ENCODE measurements around the gene ACKR2. TPM values are rescaled to one million over a fixed set of nuclear protein-coding genes. Genes with fewer than 3 reads are reported as not detected.

Gene ACKR2
- total and polyA plus RNA-seq, 3 donors from 2014 or later = 2.7 to 7.8 (median 3.4) TPM

GRCh38 chr3:42874749-42875148, 65.5 kb downstream of the ACKR2 start:
- H3K27me3 ChIP-seq = no peaks in the 10 kb centered on the region
- H3K27ac ChIP-seq = no peak overlapping the region
- DNase-seq = no peak
- peaks cover 8% of the 10 kb centered on the region for H3K4me1 ChIP-seq
- no peaks in the 10 kb centered on the region for H3K9me3 ChIP-seq
- no peak for TF ChIP-seq CTCF (IDR thresholded peaks at IDR 0.05)
- TF ChIP-seq POLR2A (IDR thresholded peaks at IDR 0.05) = no peak
- H3K4me3 ChIP-seq = no peak overlapping the region
- intact Hi-C loops (cut with DNase I; ENCODE audit: low total_unique reads) = no loop called here
- no peaks in the 10 kb centered on the region for H3K36me3 ChIP-seq (ENCODE audit: low read depth, missing control alignments)
- 94 to 97% methylated on average over 4 to 10 of the region's 10 CpGs for WGBS, 2 donors

GRCh38 chr3:42875325-42876151, 66.3 kb downstream of the ACKR2 start, which contains the start of gene CYP8B1:
Gene CYP8B1, minus strand, starts transcription at chr3:42875879. Its CDS starts 63 bp downstream, at chr3:42875816.
- intact Hi-C loops (cut with DNase I; ENCODE audit: low total_unique reads) = no loop called here
- no peak for TF ChIP-seq CTCF (IDR thresholded peaks at IDR 0.05)
- TF ChIP-seq POLR2A (IDR thresholded peaks at IDR 0.05) = no peak
- Histone ChIP-seq H3K27me3 (no peaks in the 10 kb centered on the region), H3K4me3 (no peak within 1 kb of the TSS), H3K9me3 (no peaks in the 10 kb centered on the region), H3K4me1 (peaks cover 8% of the 10 kb centered on the region), H3K36me3 (ENCODE audit: low read depth, missing control alignments) (no peaks in the 10 kb centered on the region), H3K27ac (no peak within 1 kb of the TSS)
- 73 to 81% methylated on average over 13 of the region's 13 CpGs for WGBS, 2 donors
- no peak for DNase-seq

- TF ChIP-seq POLR2A (IDR thresholded peaks at IDR 0.05) (no peak), CTCF (IDR thresholded peaks at IDR 0.05) (no peak)
- Histone ChIP-seq H3K27me3 (no peaks in the 10 kb centered on the region), H3K9me3 (no peaks in the 10 kb centered on the region), H3K4me1 (peaks cover 8% of the 10 kb centered on the region), H3K36me3 (ENCODE audit: low read depth, missing control alignments) (no peaks in the 10 kb centered on the region), H3K4me3 (no peak overlapping the region), H3K27ac (no peak overlapping the region)
- DNase-seq = no peak
- WGBS, 2 donors = 39 to 47% methylated on average over 1 of the region's 1 CpG
- intact Hi-C loops (cut with DNase I; ENCODE audit: low total_unique reads) = no loop called here
These were observed 67.2 kb downstream of the ACKR2 start for GRCh38 chr3:42876401-42876800.

- intact Hi-C loops (cut with DNase I; ENCODE audit: low total_unique reads) = no loop called here
- WGBS, 2 donors = 84 to 89% methylated on average over 7 of the region's 7 CpGs
- H3K36me3 ChIP-seq (ENCODE audit: low read depth, missing control alignments) = no peaks in the 10 kb centered on the region
- no peaks in the 10 kb centered on the region for H3K27me3 ChIP-seq
- no peaks in the 10 kb centered on the region for H3K9me3 ChIP-seq
- peaks cover 2% of the 10 kb centered on the region for H3K4me1 ChIP-seq
- no peak overlapping the region for H3K27ac ChIP-seq
- H3K4me3 ChIP-seq = no peak overlapping the region
- no peak for DNase-seq
- TF ChIP-seq POLR2A (IDR thresholded peaks at IDR 0.05) (no peak), CTCF (IDR thresholded peaks at IDR 0.05) (no peak)
These were observed 67.9 kb downstream of the ACKR2 start for GRCh38 chr3:42876940-42877720.

Data from testis (tissue), 3 donors.